PFSK-1 (cell line): ENCODE data around the gene CNTNAP2.

ENCODE experiments used
- FOXP2 ChIP-seq: optimal IDR thresholded peaks from 2 replicates; pipeline ENCODE3; 2011; ENCODE audit warnings: borderline replicate concordance, control low read depth, inconsistent platforms; ENCODE audit not compliant: insufficient read depth; ENCODE audit errors: extremely low read length, extremely low read depth
- POLR2AphosphoS5 ChIP-seq: IDR thresholded peaks from 2 replicates; pipeline ENCODE4 v1.6.1; 2012; ENCODE audit warnings: low read depth, mild to moderate bottlenecking, control low read depth, low read length, moderate library complexity
- REST ChIP-seq, 2 experiments: IDR thresholded peaks; 2 replicates each; pipeline versions ENCODE4 v1.6.1 to v1.8.0; 2011 to 2012; ENCODE audit warnings: low read depth in 2 of 2, low read length in 2 of 2, control low read depth in 1 of 2, inconsistent platforms in 1 of 2, mild to moderate bottlenecking in 1 of 2, moderate library complexity in 1 of 2; ENCODE audit not compliant: insufficient read depth in 1 of 2
- SIN3A ChIP-seq: IDR thresholded peaks from 2 replicates; pipeline ENCODE4 v1.6.1; 2012; ENCODE audit warnings: mild to moderate bottlenecking, low read length, moderate library complexity, borderline replicate concordance; ENCODE audit not compliant: insufficient read depth
- TAF1 ChIP-seq: IDR thresholded peaks from 2 replicates; pipeline ENCODE4 v1.6.1; 2012; ENCODE audit warnings: low read length, control low read depth, borderline replicate concordance; ENCODE audit not compliant: insufficient read depth

GRCh38 chr7:148014541-148014940 lies 1897.9 kb downstream of the CNTNAP2 start:
- no peak for TF ChIP-seq POLR2AphosphoS5
- TF ChIP-seq REST (IDR thresholded peaks at IDR 0.05; ENCODE audit: insufficient read depth in 1 of 2, low read depth in 2 of 2, low read length in 2 of 2): no peak
- no peak for TF ChIP-seq TAF1
- TF ChIP-seq SIN3A: no peak
- TF ChIP-seq FOXP2: no peak
